GM12891 (cell line): ENCODE measurements around the gene PDZD11.

Source experiments
- DNase-seq: peaks from one replicate; pipeline ENCODE4 v3.0.0; 2011; ENCODE audit warnings: low spot score; ENCODE audit not compliant: insufficient read length
- FAIRE-seq: peaks from 2 replicates; lab custom pipeline; 2011; peaks lifted over from hg19 to GRCh38; lab: Jason Lieb, UNC
- PAX5 ChIP-seq: IDR thresholded peaks from 2 replicates; pipeline ENCODE4 v1.6.1; 2011; ENCODE audit warnings: low read length, moderate library complexity, mild to moderate bottlenecking; ENCODE audit not compliant: insufficient read depth, severe bottlenecking
- POLR2A ChIP-seq: IDR thresholded peaks from 2 replicates; pipeline ENCODE4 v1.6.1; 2011; ENCODE audit warnings: low read depth, low read length, control low read depth
- POLR2AphosphoS5 ChIP-seq: IDR thresholded peaks from 2 replicates; pipeline ENCODE4 v1.6.1; 2011; ENCODE audit warnings: low read depth, low read length, control low read depth
- POU2F2 ChIP-seq: IDR thresholded peaks from 2 replicates; pipeline ENCODE4 v1.6.1; 2011; ENCODE audit warnings: low read depth, mild to moderate bottlenecking, control low read depth, low read length, moderate library complexity
- SPI1 ChIP-seq: IDR thresholded peaks from 2 replicates; pipeline ENCODE4 v1.6.1; 2011; ENCODE audit warnings: low read depth, low read length, control low read depth
- TAF1 ChIP-seq: IDR thresholded peaks from 2 replicates; pipeline ENCODE4 v1.6.1; 2011; ENCODE audit warnings: low read depth, low read length, control low read depth

Gene PDZD11

GRCh38 chrX:70241501-70241900, 48.2 kb downstream of the PDZD11 start:
- TF ChIP-seq PAX5, result no peak
- no peak for TF ChIP-seq POLR2A
- TF ChIP-seq POU2F2, result no peak
- no peak for TF ChIP-seq SPI1
- TF ChIP-seq TAF1, result no peak
- no peak for TF ChIP-seq POLR2AphosphoS5
- DNase-seq (no peak), FAIRE-seq (no peak)

DNA sequence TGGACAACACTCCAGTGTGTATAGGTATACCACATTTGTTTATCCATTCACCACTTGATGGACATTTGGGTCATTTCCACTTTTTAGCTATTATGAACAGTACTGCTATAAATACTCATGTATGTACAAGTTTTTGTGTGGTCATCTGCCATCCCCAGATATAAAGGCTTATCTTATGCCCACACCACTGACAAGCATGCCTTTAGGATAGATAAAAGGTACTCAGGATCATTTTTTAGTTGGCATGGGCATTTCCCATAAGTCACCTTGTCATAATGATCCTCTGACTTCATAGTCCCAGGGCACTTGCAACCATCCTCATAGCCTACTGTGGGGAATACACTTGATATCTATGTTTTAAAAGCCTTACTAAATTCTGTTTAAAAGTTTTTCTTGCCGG, 49.0 kb downstream of the PDZD11 start:
- TF ChIP-seq TAF1, result no peak
- TF ChIP-seq POU2F2, result no peak
- TF ChIP-seq SPI1, result no peak
- TF ChIP-seq POLR2AphosphoS5, result no peak
- TF ChIP-seq PAX5, result no peak
- no peak for DNase-seq
- FAIRE-seq, result no peak
